Osteoblast (primary cell): ENCODE data around the gene IL17RD. TPM values are rescaled to one million over a fixed set of nuclear protein-coding genes. Genes with fewer than 3 reads are reported as not detected.

Experiments used
- DNase-seq: peaks from one replicate; pipeline ENCODE4 v3.0.0; 2011; ENCODE audit warnings: low spot score, mixed read lengths; ENCODE audit not compliant: insufficient read length; ENCODE audit errors: missing footprints
- H2AFZ ChIP-seq: 2 replicates; pipeline ENCODE4 v1.6.0; 2011; ENCODE audit warnings: mild to moderate bottlenecking, low read length
- H3K27ac ChIP-seq: 2 replicates; pipeline ENCODE4 v1.5.1; 2011; ENCODE audit warnings: mild to moderate bottlenecking, low read depth, low read length, moderate library complexity
- H3K27me3 ChIP-seq: 2 replicates; pipeline ENCODE4 v1.6.0; 2012; ENCODE audit warnings: mild to moderate bottlenecking, control low read depth, inconsistent platforms, low read length, moderate library complexity; ENCODE audit not compliant: insufficient read depth
- H3K36me3 ChIP-seq: 2 replicates; pipeline ENCODE4 v1.5.1; 2011; ENCODE audit warnings: mild to moderate bottlenecking, low read length, control low read depth, moderate library complexity; ENCODE audit not compliant: insufficient read depth
- H3K4me1 ChIP-seq: 2 replicates; pipeline ENCODE4 v1.5.1; 2011; ENCODE audit warnings: mild to moderate bottlenecking, low read length, control low read depth, moderate library complexity; ENCODE audit not compliant: insufficient read depth
- H3K4me2 ChIP-seq: 2 replicates; pipeline ENCODE4 v1.6.0; 2011; ENCODE audit warnings: mild to moderate bottlenecking, low read length; ENCODE audit not compliant: insufficient read depth
- H3K4me3 ChIP-seq: fragments of 200-600 bp; sonication (generic); 3 replicates; pipeline ENCODE4 v1.5.1; 2012; ENCODE audit warnings: mild to moderate bottlenecking, low read length, inconsistent platforms; ENCODE audit not compliant: insufficient read depth
- H3K79me2 ChIP-seq: 2 replicates; pipeline ENCODE4 v1.6.0; 2012; ENCODE audit warnings: mild to moderate bottlenecking, low read length, control low read depth, inconsistent platforms; ENCODE audit not compliant: insufficient read depth
- H3K9me3 ChIP-seq: 2 replicates; pipeline ENCODE4 v1.5.1; 2011; ENCODE audit warnings: low read depth, low read length, control low read depth
- H4K20me1 ChIP-seq: 2 replicates; pipeline ENCODE4 v1.6.0; 2012; ENCODE audit warnings: mild to moderate bottlenecking, low read length, control low read depth; ENCODE audit not compliant: insufficient read depth
- total RNA-seq: library from RNA; depleted of rRNA; stranded (reverse); fragments of >200 nt; gene quantifications from 2 replicates; pipeline ENCODE4 v1.2.3, GENCODE V29; 2012
- TF ChIP-seq, protein P1 (sequence below): IDR thresholded peaks from 2 replicates; pipeline ENCODE4 v1.5.1; 2011; ENCODE audit warnings: mild to moderate bottlenecking, low read depth, low read length, moderate library complexity; ENCODE audit errors: extremely low read depth

The IL17RD gene
- total RNA-seq, 1 donor: 2.2 TPM

DNA sequence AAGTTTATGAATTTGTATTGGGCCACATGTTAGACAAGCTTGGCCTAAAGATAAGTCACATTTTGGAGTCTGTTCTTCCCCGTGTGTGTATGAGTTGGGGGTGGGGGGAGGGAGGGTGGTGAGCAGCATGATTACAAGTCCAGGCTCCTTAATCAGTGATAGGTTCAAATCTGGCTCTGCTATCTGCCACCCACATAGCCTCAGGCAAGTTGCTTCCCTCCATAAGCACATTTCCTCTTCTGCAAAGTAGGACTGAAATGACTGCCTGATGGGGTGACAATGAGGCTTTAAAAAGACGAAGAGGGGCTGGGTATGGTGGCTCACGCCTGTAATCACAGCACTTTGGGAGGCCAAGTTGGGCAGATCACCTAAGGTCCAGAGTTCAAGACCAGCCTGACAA lies 105.7 kb downstream of the IL17RD start:
- H3K36me3 ChIP-seq: no peaks in the 10 kb centered on the region
- no peak overlapping the region for H3K4me2 ChIP-seq
- TF ChIP-seq, protein P1, sequence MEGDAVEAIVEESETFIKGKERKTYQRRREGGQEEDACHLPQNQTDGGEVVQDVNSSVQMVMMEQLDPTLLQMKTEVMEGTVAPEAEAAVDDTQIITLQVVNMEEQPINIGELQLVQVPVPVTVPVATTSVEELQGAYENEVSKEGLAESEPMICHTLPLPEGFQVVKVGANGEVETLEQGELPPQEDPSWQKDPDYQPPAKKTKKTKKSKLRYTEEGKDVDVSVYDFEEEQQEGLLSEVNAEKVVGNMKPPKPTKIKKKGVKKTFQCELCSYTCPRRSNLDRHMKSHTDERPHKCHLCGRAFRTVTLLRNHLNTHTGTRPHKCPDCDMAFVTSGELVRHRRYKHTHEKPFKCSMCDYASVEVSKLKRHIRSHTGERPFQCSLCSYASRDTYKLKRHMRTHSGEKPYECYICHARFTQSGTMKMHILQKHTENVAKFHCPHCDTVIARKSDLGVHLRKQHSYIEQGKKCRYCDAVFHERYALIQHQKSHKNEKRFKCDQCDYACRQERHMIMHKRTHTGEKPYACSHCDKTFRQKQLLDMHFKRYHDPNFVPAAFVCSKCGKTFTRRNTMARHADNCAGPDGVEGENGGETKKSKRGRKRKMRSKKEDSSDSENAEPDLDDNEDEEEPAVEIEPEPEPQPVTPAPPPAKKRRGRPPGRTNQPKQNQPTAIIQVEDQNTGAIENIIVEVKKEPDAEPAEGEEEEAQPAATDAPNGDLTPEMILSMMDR: no peak
- H3K4me1 ChIP-seq: peaks cover 10% of the 10 kb centered on the region
- no peak overlapping the region for H3K27ac ChIP-seq
- no peak overlapping the region for H3K4me3 ChIP-seq
- H4K20me1 ChIP-seq: no peaks in the 10 kb centered on the region
- no peaks in the 10 kb centered on the region for H3K27me3 ChIP-seq
- no peak for DNase-seq
- no peak overlapping the region for H2AFZ ChIP-seq
- H3K9me3 ChIP-seq: no peaks in the 10 kb centered on the region
- no peaks in the 10 kb centered on the region for H3K79me2 ChIP-seq

DNA sequence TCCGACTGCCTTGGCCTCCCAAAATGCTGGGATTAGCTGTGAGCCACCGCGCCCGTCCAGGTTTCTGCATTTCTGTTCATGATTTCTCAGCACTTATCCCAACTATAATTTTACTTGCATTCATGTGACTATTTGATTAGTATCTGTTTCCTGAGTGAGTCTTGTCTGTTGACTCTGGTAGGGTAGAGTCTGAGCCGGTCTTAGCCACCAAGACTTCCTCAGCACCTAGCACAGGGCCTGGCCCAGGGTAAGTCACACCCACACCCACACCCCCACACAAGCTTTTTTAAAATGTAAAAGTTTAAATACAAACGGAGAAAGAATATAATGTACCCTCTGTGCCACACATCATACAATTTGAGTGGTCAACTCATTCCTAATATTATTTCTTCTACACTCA lies 107.8 kb downstream of the IL17RD start:
- TF ChIP-seq, protein P1: no peak
- Histone ChIP-seq H3K4me1 (peaks cover 10% of the 10 kb centered on the region), H3K27ac (no peak overlapping the region), H2AFZ (no peak overlapping the region), H3K79me2 (no peaks in the 10 kb centered on the region), H3K4me3 (no peak overlapping the region), H3K4me2 (no peak overlapping the region), H3K27me3 (no peaks in the 10 kb centered on the region), H3K9me3 (no peaks in the 10 kb centered on the region), H3K36me3 (no peaks in the 10 kb centered on the region), H4K20me1 (no peaks in the 10 kb centered on the region)
- DNase-seq: no peak

DNA sequence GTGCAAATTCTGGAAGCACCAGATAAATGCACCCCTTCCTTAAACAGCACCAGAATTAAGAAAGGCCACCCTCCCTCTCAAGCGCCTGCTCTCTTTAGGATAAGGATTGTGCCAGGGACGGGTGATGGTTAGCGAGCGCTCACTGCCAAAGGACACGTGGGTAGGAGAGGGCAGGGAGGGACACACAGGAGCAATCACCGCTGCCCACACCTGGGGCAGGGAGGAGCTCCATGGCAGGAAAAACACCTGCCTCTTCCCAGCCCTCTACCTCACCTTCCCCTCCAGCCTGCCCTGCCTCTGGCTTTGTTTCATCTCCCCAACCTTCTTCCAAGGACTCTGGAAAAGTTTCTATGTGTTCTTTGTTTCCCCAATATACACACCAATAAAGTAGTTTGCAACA lies 112.0 kb downstream of the IL17RD start:
- TF ChIP-seq, protein P1: no peak
- Histone ChIP-seq H3K4me2 (no peak overlapping the region), H3K36me3 (no peaks in the 10 kb centered on the region), H3K9me3 (no peaks in the 10 kb centered on the region), H3K4me1 (no peaks in the 10 kb centered on the region), H3K27ac (no peak overlapping the region), H4K20me1 (no peaks in the 10 kb centered on the region), H2AFZ (no peak overlapping the region), H3K4me3 (no peak overlapping the region), H3K79me2 (no peaks in the 10 kb centered on the region), H3K27me3 (peaks cover 5% of the 10 kb centered on the region)
- no peak for DNase-seq

DNA sequence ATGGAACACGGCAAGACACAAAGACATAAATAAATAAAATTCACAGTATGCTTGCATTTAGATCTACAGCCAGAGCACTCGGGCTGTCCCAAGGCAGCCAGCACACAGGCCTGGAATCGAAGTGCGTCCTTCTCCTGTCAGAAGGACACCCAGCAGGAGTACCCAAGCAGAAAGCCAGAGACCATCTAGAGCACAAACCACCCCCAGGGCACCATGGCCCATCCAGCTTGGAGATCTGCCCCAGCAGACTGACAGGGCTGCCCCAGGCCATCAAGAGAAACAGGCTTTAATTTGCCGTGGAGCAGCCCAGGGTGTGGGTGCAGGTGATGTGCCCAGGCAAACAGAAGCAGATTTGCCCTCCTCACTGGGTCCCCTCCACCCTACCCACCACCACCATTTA lies 112.5 kb downstream of the IL17RD start:
- Histone ChIP-seq H3K27ac (no peak overlapping the region), H3K4me1 (no peaks in the 10 kb centered on the region), H2AFZ (no peak overlapping the region), H3K9me3 (no peaks in the 10 kb centered on the region), H3K36me3 (no peaks in the 10 kb centered on the region), H4K20me1 (no peaks in the 10 kb centered on the region), H3K79me2 (no peaks in the 10 kb centered on the region), H3K27me3 (peaks cover 5% of the 10 kb centered on the region), H3K4me3 (no peak overlapping the region), H3K4me2 (no peak overlapping the region)
- DNase-seq: no peak
- TF ChIP-seq, protein P1: no peak
